NCI-H2196 treated with DMSO at 0.1 percent for 48 hours (cell line): ENCODE measurements around the gene SLC45A3.

Experiments used
- DNase-seq: peaks from one replicate; lab custom pipeline; 2025; ENCODE audit not compliant: unreplicated experiment; lab: John Stamatoyannopoulos, UW

The SLC45A3 gene

DNA sequence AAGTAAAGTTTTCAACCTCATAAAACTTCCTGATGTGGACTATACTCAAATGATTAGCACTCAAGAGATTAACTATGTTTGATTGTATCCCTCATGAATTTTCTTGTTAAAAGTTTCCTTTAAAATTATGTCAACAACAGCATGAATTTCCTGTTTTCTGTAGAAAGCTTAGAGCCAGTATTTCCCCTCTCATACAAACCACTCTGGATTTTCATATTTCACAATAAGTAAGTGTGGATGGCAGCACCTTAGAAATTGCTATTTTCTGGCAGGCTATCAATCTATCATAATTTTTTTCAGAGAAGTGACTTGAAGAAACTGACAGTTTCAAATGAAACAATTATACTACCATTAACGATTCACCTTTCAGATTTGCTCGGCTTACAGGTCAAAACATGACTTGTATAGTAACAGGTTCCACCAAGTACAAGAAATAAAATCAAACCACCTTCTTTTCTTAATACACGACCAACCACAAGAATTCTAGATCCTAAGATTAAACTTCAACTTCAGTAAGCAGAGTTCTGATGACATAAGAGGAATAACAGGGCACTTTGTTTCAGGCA, 69.3 kb downstream of the SLC45A3 start:
- DNase-seq = no peak

DNA sequence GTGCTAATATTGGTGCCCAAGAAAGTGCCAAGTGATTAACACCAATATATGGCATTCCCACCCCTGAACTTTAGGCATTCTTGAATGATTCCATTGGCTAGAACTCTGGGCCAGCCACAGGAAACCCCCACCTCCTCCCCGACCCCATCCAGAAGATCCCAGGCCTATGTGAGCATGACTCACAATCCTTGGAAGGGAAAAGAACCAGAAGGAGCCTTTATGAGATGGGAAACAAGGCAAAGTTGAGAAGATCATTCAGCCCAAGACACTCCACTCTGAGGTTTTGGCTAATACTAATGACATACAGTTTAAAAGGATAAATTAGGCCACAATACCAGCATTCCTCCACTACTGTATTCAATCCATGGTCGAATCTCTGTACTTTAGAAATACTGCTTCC, 70.3 kb downstream of the SLC45A3 start:
- DNase-seq = no peak
